ENCODE measurements around the gene ARSG. TPM values are rescaled to one million over a fixed set of nuclear protein-coding genes. Genes with fewer than 3 reads are reported as not detected.
A peak's percentile ranks its signal among the peaks of the same experiment; 100 is the strongest.

ARSG gene
- total RNA-seq, 1 donor from 2014 or later, result 1.5 TPM

- no peak for TF ChIP-seq CTCF (conservative IDR thresholded peaks at IDR 0.05; ENCODE audit: low read depth, low read length)
- no peak overlapping the region for H3K4me3 ChIP-seq (ENCODE audit: low read depth, low read length)
- DNase-seq (ENCODE audit: low read depth), result no peak
Observed at GRCh38 chr17:68341482-68341881, 50.2 kb downstream of the ARSG start.

- no peak for TF ChIP-seq CTCF (conservative IDR thresholded peaks at IDR 0.05; ENCODE audit: low read depth, low read length)
- no peak for DNase-seq (ENCODE audit: low read depth)
- no peak overlapping the region for H3K4me3 ChIP-seq (ENCODE audit: low read depth, low read length)
Observed at GRCh38 chr17:68343976-68344375, 52.7 kb downstream of the ARSG start.

- no peak for DNase-seq (ENCODE audit: low read depth)
- TF ChIP-seq CTCF (conservative IDR thresholded peaks at IDR 0.05; ENCODE audit: low read depth, low read length), result no peak
- no peak overlapping the region for H3K4me3 ChIP-seq (ENCODE audit: low read depth, low read length)
Observed at GRCh38 chr17:68344701-68345136, 53.4 kb downstream of the ARSG start.

- TF ChIP-seq CTCF (conservative IDR thresholded peaks at IDR 0.05; ENCODE audit: low read depth, low read length), result no peak
- DNase-seq (ENCODE audit: low read depth), result no peak
- no peak overlapping the region for H3K4me3 ChIP-seq (ENCODE audit: low read depth, low read length)
Observed at GRCh38 chr17:68346448-68346847, 55.2 kb downstream of the ARSG start.

GRCh38 chr17:68347380-68347779 lies 56.1 kb downstream of the ARSG start:
- no peak for DNase-seq (ENCODE audit: low read depth)
- TF ChIP-seq CTCF (conservative IDR thresholded peaks at IDR 0.05; ENCODE audit: low read depth, low read length), result no peak
- no peak overlapping the region for H3K4me3 ChIP-seq (ENCODE audit: low read depth, low read length)

- no peak overlapping the region for H3K4me3 ChIP-seq (ENCODE audit: low read depth, low read length)
- no peak for DNase-seq (ENCODE audit: low read depth)
- no peak for TF ChIP-seq CTCF (conservative IDR thresholded peaks at IDR 0.05; ENCODE audit: low read depth, low read length)
Observed at GRCh38 chr17:68349157-68349556, 57.9 kb downstream of the ARSG start.

GRCh38 chr17:68351395-68351794 lies 60.1 kb downstream of the ARSG start:
- no peak for DNase-seq (ENCODE audit: low read depth)
- H3K4me3 ChIP-seq (ENCODE audit: low read depth, low read length), result no peak overlapping the region
- peak; percentile 6 for TF ChIP-seq CTCF (conservative IDR thresholded peaks at IDR 0.05; ENCODE audit: low read depth, low read length)

Measured in epithelial cell of proximal tubule (primary cell).